Endothelial cell of umbilical vein (primary cell): Measurements from ENCODE around the gene NUDT12. TPM values are rescaled to one million over a fixed set of nuclear protein-coding genes. Genes with fewer than 3 reads are reported as not detected.

Experiments used
- BruUV-seq: library from RNA; stranded (reverse); fragments of 400-500 nt; replicated peaks from 2 replicates; lab custom pipeline; 2021; lab: Mats Ljungman, UMichigan
- CTCF ChIA-PET: fragments of 300-600, 350-600 bp; sonication (Branson Sonifier 250); formaldehyde crosslinking; loops from one replicate; lab custom pipeline; 2021; ENCODE audit warnings: antibody characterized with exemption, inconsistent platforms; lab: Charles Lee
- POLR2A ChIA-PET: fragments of 300-600, 350-600 bp; sonication (Branson Sonifier 250); formaldehyde crosslinking; loops from one replicate; lab custom pipeline; 2021; ENCODE audit warnings: antibody characterized with exemption, inconsistent platforms; lab: Charles Lee
- DNase-seq: peaks from one replicate; pipeline ENCODE4 v3.0.0-alpha.2; 2011; ENCODE audit warnings: low read depth, low spot score
- FAIRE-seq: peaks from 2 replicates; lab custom pipeline; 2011; peaks lifted over from hg19 to GRCh38; lab: Jason Lieb, UNC
- H2AFZ ChIP-seq: 2 replicates; pipeline ENCODE4 v1.6.0; 2012; ENCODE audit warnings: low read depth, low read length, control low read depth, inconsistent platforms
- H3K27ac ChIP-seq: 2 replicates; pipeline ENCODE4 v1.5.1; 2011; ENCODE audit warnings: low read depth, mild to moderate bottlenecking, control low read depth, low read length, moderate library complexity; ENCODE audit not compliant: insufficient read depth
- H3K27me3 ChIP-seq, 2 experiments: 2 replicates each; pipeline versions ENCODE4 v1.6.0 to v1.6.1; 2011; ENCODE audit warnings: low read length in 2 of 2, mixed read lengths in 1 of 2; ENCODE audit not compliant: control insufficient read depth in 2 of 2, insufficient read depth in 2 of 2
- H3K36me3 ChIP-seq, 2 experiments: 2 replicates in 1 of 2; 3 replicates in 1 of 2; pipeline ENCODE4 v1.5.1; 2011; ENCODE audit warnings: low read length in 2 of 2, mild to moderate bottlenecking in 1 of 2, moderate library complexity in 1 of 2; ENCODE audit not compliant: control insufficient read depth in 2 of 2, insufficient read depth in 2 of 2; ENCODE audit errors: extremely low read depth in 1 of 2
- H3K4me1 ChIP-seq: 3 replicates; pipeline ENCODE4 v1.5.1; 2011; ENCODE audit warnings: mild to moderate bottlenecking, low read length; ENCODE audit not compliant: control insufficient read depth, insufficient read depth; ENCODE audit errors: extremely low read depth
- H3K4me2 ChIP-seq: 2 replicates; pipeline ENCODE4 v1.6.1; 2011; ENCODE audit warnings: low read length, control low read depth, mixed read lengths; ENCODE audit not compliant: insufficient read depth
- H3K4me3 ChIP-seq, 3 experiments: fragments of 200-600 bp in 1 of 3; sonication (generic), shearing (Covaris generic) in 1 of 3; replicated peaks in 1 of 3; 2 replicates each; pipeline ENCODE4 v1.5.1; 2011 to 2016; ENCODE audit warnings: control low read depth in 3 of 3, low read length in 3 of 3, mild to moderate bottlenecking in 2 of 3, inconsistent platforms in 1 of 3, low read depth in 1 of 3, moderate library complexity in 1 of 3; ENCODE audit not compliant: insufficient read depth in 1 of 3
- H3K79me2 ChIP-seq: 2 replicates; pipeline ENCODE4 v1.6.0; 2012; ENCODE audit warnings: low read length, inconsistent platforms; ENCODE audit not compliant: control insufficient read depth, insufficient read depth
- H3K9ac ChIP-seq: replicated peaks from 2 replicates; pipeline ENCODE3; 2011; ENCODE audit warnings: low read length, control low read depth; ENCODE audit not compliant: insufficient read depth; ENCODE audit errors: extremely low read depth
- H3K9me1 ChIP-seq: replicated peaks from 3 replicates; pipeline ENCODE4 v1.6.0; 2011; ENCODE audit warnings: mild to moderate bottlenecking, low read length; ENCODE audit not compliant: control insufficient read depth, insufficient read depth; ENCODE audit errors: extremely low read depth
- H3K9me3 ChIP-seq: replicated peaks from 2 replicates; pipeline ENCODE4 v1.5.1; 2012; ENCODE audit warnings: low read length, inconsistent platforms; ENCODE audit not compliant: control insufficient read depth, insufficient read depth
- H4K20me1 ChIP-seq: replicated peaks from 2 replicates; pipeline ENCODE3; 2011; ENCODE audit warnings: mild to moderate bottlenecking, low read length; ENCODE audit not compliant: control insufficient read depth, insufficient read depth; ENCODE audit errors: extremely low read depth
- EZH2 ChIP-seq: IDR thresholded peaks from 2 replicates; pipeline ENCODE4 v1.6.1; 2012; ENCODE audit warnings: borderline replicate concordance, low read depth, mild to moderate bottlenecking, moderate library complexity, low read length, inconsistent platforms; ENCODE audit not compliant: severe bottlenecking
- GATA2 ChIP-seq: IDR thresholded peaks from 2 replicates; pipeline ENCODE4 v1.7.0; 2011; ENCODE audit warnings: low read depth, mild to moderate bottlenecking, moderate library complexity, mixed read lengths, low read length; ENCODE audit not compliant: insufficient read length, insufficient read depth
- dilution Hi-C: fragments of 300-500 bp; cut with MboI; formaldehyde crosslinking; loops from one replicate; pipeline ENCODE4 v1.15.0; 2019; ENCODE audit warnings: low sequenced_read_pairs; ENCODE audit not compliant: extremely low pct_ligation_motif_present
- intact Hi-C: fragments of 100-400 bp; cut with micrococcal nuclease; formaldehyde crosslinking; loops from one replicate; pipeline ENCODE4 v1.10.0; 2022
- polyA plus RNA-seq, 4 experiments: library from polyadenylated mRNA; depleted of rRNA in 3 of 4; stranded (reverse) in 3 of 4; unstranded in 1 of 4; fragments of >200 nt; gene quantifications; 2 replicates each; pipeline versions ENCODE4 v1.2.1 to v1.2.3, GENCODE V29; 2011 to 2012; ENCODE audit warnings: missing spikeins in 1 of 4
- total RNA-seq: library from RNA; stranded (reverse); gene quantifications from 2 replicates; pipeline ENCODE4 v1.2.3, GENCODE V29; 2021
- TF ChIP-seq, protein P1 (sequence below), 2 donors: IDR thresholded peaks; 1 replicate in 1 of 2; 2 replicates in 1 of 2; pipeline ENCODE4 v1.5.1; 2011; ENCODE audit warnings: low read length in 2 of 2, mild to moderate bottlenecking in 2 of 2, moderate library complexity in 2 of 2, control low read depth in 1 of 2, inconsistent platforms in 1 of 2, low read depth in 1 of 2; ENCODE audit not compliant: insufficient read depth in 1 of 2; ENCODE audit errors: extremely low read depth in 1 of 2

Gene NUDT12
- total and polyA plus RNA-seq, 2 donors (not counting 3 experiments of a cell fraction or from before 2014, with no cell fraction given): 1.3 to 4.9 TPM

DNA sequence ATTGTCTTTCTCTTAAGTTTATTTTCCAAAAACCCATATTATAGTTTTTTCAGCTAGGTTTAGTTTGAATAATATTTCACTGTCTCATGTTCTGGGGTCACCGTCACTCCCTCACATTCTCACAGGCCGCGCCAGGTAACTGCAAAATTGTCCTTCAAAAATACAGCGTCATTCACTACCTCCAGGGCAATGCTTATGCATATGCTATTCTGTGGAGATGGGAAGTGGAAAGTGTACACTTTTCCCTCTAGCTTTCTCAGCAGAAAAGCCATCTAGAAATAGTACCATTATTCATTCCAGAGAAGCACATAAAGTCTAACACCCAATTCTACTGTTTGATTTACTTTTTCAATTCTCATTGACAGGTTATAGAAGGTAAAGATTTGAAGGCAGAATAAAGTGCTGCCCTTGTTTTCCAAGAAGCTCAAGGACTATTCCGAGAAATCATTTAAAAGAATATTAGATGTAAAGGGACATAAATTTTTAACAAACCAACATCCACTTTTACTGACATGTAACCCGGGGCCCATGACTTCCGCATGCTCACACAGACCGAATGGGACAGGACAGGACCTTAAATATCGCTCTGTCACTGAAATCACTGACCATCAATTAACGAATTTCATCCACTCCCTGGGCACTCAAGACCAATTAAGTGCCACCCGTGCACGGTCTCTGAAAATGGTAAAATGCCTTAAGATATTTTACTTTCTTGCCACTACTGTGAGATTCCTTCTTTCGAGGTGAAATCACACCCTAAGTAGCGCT, 720 bp downstream of the NUDT12 start:
- Histone ChIP-seq H3K4me2 (peak overlapping the region; percentile 99), H3K79me2 (no peaks in the 10 kb centered on the region), H3K9me1 (no peaks in the 10 kb centered on the region), H2AFZ (peak overlapping the region; percentile 96), H3K4me3 (peak overlapping the region; percentile 84 to 97 (median 87)), H3K27ac (peak overlapping the region; percentile 75), H3K36me3 (no peaks in the 10 kb centered on the region), H3K27me3 (no peaks in the 10 kb centered on the region), H3K9ac (peak overlapping the region; percentile 92), H3K4me1 (peaks cover 8% of the 10 kb centered on the region), H3K9me3 (no peaks in the 10 kb centered on the region), H4K20me1 (no peaks in the 10 kb centered on the region)
- DNase-seq: no peak
- POLR2A ChIA-PET: no interaction called here
- dilution Hi-C loops: no loop called here
- TF ChIP-seq, protein P1, sequence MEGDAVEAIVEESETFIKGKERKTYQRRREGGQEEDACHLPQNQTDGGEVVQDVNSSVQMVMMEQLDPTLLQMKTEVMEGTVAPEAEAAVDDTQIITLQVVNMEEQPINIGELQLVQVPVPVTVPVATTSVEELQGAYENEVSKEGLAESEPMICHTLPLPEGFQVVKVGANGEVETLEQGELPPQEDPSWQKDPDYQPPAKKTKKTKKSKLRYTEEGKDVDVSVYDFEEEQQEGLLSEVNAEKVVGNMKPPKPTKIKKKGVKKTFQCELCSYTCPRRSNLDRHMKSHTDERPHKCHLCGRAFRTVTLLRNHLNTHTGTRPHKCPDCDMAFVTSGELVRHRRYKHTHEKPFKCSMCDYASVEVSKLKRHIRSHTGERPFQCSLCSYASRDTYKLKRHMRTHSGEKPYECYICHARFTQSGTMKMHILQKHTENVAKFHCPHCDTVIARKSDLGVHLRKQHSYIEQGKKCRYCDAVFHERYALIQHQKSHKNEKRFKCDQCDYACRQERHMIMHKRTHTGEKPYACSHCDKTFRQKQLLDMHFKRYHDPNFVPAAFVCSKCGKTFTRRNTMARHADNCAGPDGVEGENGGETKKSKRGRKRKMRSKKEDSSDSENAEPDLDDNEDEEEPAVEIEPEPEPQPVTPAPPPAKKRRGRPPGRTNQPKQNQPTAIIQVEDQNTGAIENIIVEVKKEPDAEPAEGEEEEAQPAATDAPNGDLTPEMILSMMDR (IDR thresholded peaks at IDR 0.05; ENCODE audit: extremely low read depth in 1 of 2, insufficient read depth in 1 of 2, low read depth in 1 of 2, low read length in 2 of 2): no peak
- TF ChIP-seq EZH2 (no peak), GATA2 (no peak)
- CTCF ChIA-PET: interaction anchor here (1.1 to 2.1 kb wide), 2 partner anchors 20 to 303 kb away, joined by 4 to 8 read pairs; partner anchors contain the start of gene MACIR
- intact Hi-C loops: loop anchor here (1.0 to 5.0 kb wide), 2 partner anchors 106 to 305 kb away; partner anchors contain the start of gene MACIR
- BruUV-seq: TSS peak; percentile 88
- FAIRE-seq: peak; percentile 35
